ENCODE data around the gene GABRB3. TPM values are rescaled to one million over a fixed set of nuclear protein-coding genes. Genes with fewer than 3 reads are reported as not detected.

GABRB3 gene
- total and polyA plus RNA-seq, 5 donors from 2014 or later, result 0.05 to 0.91 TPM; not detected in 3

Other genes starting within 250 kb of the GABRB3 start
- not detected for gene GABRA5, start 94.0 kb upstream of the GABRB3 start, total RNA-seq
- not detected for gene GABRA5, start 94.0 kb upstream of the GABRB3 start, polyA plus RNA-seq
- gene GABRG3, start 198.1 kb upstream of the GABRB3 start, total RNA-seq, result not detected
- gene GABRG3, start 198.1 kb upstream of the GABRB3 start, polyA plus RNA-seq, result not detected

Data from CD4-positive, CD25-positive, alpha-beta regulatory T cell (primary cell).